AG04449 (cell line): ENCODE results near the gene MPG.
"Not testable (repeated sequence)": the region's sequence is repeated elsewhere in the genome, so short reads cannot be mapped to it uniquely, and the experiment has no call there.

Experiments used
- CTCF ChIA-PET: fragments of 350-600 bp; formaldehyde crosslinking; extraction: SDS; loops from one replicate; lab custom pipeline; 2021; ENCODE audit warnings: antibody characterized with exemption; lab: Yijun Ruan, JAX
- POLR2A ChIA-PET: fragments of 400-600, 350-600 bp; formaldehyde crosslinking; extraction: SDS; loops from one replicate; lab custom pipeline; 2020; ENCODE audit warnings: antibody characterized with exemption, inconsistent platforms; lab: Yijun Ruan, JAX
- DNase-seq: peaks from one replicate; pipeline ENCODE4 v3.0.0-alpha.2; 2010; ENCODE audit warnings: low read depth, low spot score
- H3K4me3 ChIP-seq: 2 replicates; pipeline ENCODE4 v1.5.1; 2011; ENCODE audit warnings: low read depth, mild to moderate bottlenecking, control low read depth, low read length
- CTCF ChIP-seq: IDR thresholded peaks from one replicate; pipeline ENCODE4 v1.5.1; 2011; ENCODE audit warnings: mild to moderate bottlenecking, moderate library complexity, low read length, control low read depth, inconsistent platforms; ENCODE audit not compliant: insufficient read depth; ENCODE audit errors: missing control alignments

MPG gene

GRCh38 chr16:42069-42457 is 36.0 kb upstream of the MPG start:
- no peak for TF ChIP-seq CTCF
- ChIA-PET CTCF (no interaction called here), POLR2A (no interaction called here)

GRCh38 chr16:42691-43090 is 35.3 kb upstream of the MPG start:
- ChIA-PET POLR2A (no interaction called here), CTCF (interaction anchor here (1.0 kb wide), 1 partner anchor 54 kb away, joined by 4 read pairs; no protein-coding TSS in a partner anchor)

More at GRCh38 chr16:42069-42457, 36.0 kb upstream of the MPG start:
- no peak overlapping the region for H3K4me3 ChIP-seq
- DNase-seq, result no peak

GRCh38 chr16:43294-43693 is 34.7 kb upstream of the MPG start:
- no peak for DNase-seq
- no peak for TF ChIP-seq CTCF
- ChIA-PET POLR2A (no interaction called here), CTCF (interaction anchor here (1.0 kb wide), 1 partner anchor 53 kb away, joined by 4 read pairs; no protein-coding TSS in a partner anchor)
- no peak overlapping the region for H3K4me3 ChIP-seq

More at GRCh38 chr16:42691-43090, 35.3 kb upstream of the MPG start:
- no peak overlapping the region for H3K4me3 ChIP-seq
- TF ChIP-seq CTCF, result no peak
- DNase-seq, result no peak

- POLR2A ChIA-PET, result no interaction called here
- no peak for DNase-seq
- CTCF ChIA-PET, result no interaction called here
- TF ChIP-seq CTCF, result no peak
- no peak overlapping the region for H3K4me3 ChIP-seq
Observed at GRCh38 chr16:44655-45054, 33.4 kb upstream of the MPG start.

GRCh38 chr16:45454-45853 is 32.6 kb upstream of the MPG start:
- no peak overlapping the region for H3K4me3 ChIP-seq
- CTCF ChIA-PET, result no interaction called here
- POLR2A ChIA-PET, result no interaction called here
- no peak for DNase-seq
- no peak for TF ChIP-seq CTCF

GRCh38 chr16:46510-46909 is 31.5 kb upstream of the MPG start:
- H3K4me3 ChIP-seq, POLR2A ChIA-PET, DNase-seq: not testable (repeated sequence)
- CTCF ChIA-PET, result interaction anchor here (1.0 kb wide), 1 partner anchor 18 kb away, joined by 3 read pairs; no protein-coding TSS in a partner anchor

- no peak overlapping the region for H3K4me3 ChIP-seq
- ChIA-PET POLR2A (no interaction called here), CTCF (interaction anchor here (1.0 kb wide), 1 partner anchor 17 kb away, joined by 3 read pairs; no protein-coding TSS in a partner anchor)
- DNase-seq, result no peak
- TF ChIP-seq CTCF, result no peak
Observed at GRCh38 chr16:47234-47633, 30.8 kb upstream of the MPG start.
